ENCODE data around the gene KANSL1. TPM values are rescaled to one million over a fixed set of nuclear protein-coding genes. Genes with fewer than 3 reads are reported as not detected.
"Not testable (repeated sequence)": the region's sequence is repeated elsewhere in the genome, so short reads cannot be mapped to it uniquely, and the experiment has no call there.

Gene KANSL1
- total and polyA plus RNA-seq, 9 of the 15 experiments (the other 6 are each of a cell fraction or from before 2014, with no cell fraction given), result 3.6 to 55.4 (median 31.8) TPM

DNA sequence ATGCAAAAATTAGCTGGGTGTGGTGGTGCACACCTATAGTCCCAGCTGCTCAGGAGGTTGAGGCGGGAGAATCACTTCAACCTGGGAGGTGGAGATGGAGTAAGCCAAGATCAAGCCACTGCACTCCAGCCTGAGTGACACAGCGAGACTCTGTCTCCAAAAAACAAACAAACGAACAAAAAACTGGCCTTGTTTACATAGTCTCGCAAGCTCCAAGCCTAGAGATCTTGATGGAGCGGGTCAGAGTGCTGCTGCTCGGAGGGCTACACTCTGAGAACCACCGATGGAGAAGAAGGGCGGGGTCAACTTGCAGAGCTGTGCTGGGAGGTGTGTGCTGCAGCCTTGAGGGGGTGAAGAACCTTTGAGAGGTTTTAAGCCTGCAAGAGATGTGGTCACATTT is 38.1 kb upstream of the KANSL1 start:
- H3K4me2 ChIP-seq (ENCODE audit: insufficient read depth, low read length); H3K27ac ChIP-seq (ENCODE audit: extremely low read depth, low read depth, low read length); H3K9me1 ChIP-seq (ENCODE audit: control insufficient read depth, insufficient read depth, low read length); FAIRE-seq; H3K4me1 ChIP-seq (replicated peaks in 1 of 2; ENCODE audit: control insufficient read depth in 2 of 2, insufficient read depth in 2 of 2, low read length in 2 of 2); H3K4me3 ChIP-seq; intact Hi-C loops (cut with micrococcal nuclease); BruUV-seq (replicated peaks); H3K36me3 ChIP-seq (ENCODE audit: control insufficient read depth, insufficient read depth, low read length); H4K20me1 ChIP-seq (replicated peaks; ENCODE audit: control insufficient read depth, insufficient read depth, low read length); H3K79me2 ChIP-seq (ENCODE audit: control insufficient read depth, insufficient read depth, low read length); H3K9ac ChIP-seq (ENCODE audit: insufficient read depth in 1 of 2, low read depth in 2 of 2, low read length in 2 of 2); in situ Hi-C loops (cut with MboI); DNase-seq (ENCODE audit: extremely low read depth in 1 of 4, low spot score in 3 of 4); H2AFZ ChIP-seq (ENCODE audit: low read depth, low read length); CTCF ChIA-PET (ENCODE audit: low intra/inter-chr PET ratio); H3K27me3 ChIP-seq (ENCODE audit: control insufficient read depth in 2 of 2, insufficient read depth in 2 of 2, low read length in 2 of 2); H3K9me3 ChIP-seq (replicated peaks; ENCODE audit: control insufficient read depth, insufficient read depth, low read depth, low read length); POLR2A ChIA-PET: not testable (repeated sequence)
- WGBS (ENCODE audit: insufficient coverage, low coverage, missing lambda C conversion rate), result 19% methylated on average over 7 of the region's 8 CpGs
- peak; percentile 39; the same call in 2 of the 3 replicates for ATAC-seq

DNA sequence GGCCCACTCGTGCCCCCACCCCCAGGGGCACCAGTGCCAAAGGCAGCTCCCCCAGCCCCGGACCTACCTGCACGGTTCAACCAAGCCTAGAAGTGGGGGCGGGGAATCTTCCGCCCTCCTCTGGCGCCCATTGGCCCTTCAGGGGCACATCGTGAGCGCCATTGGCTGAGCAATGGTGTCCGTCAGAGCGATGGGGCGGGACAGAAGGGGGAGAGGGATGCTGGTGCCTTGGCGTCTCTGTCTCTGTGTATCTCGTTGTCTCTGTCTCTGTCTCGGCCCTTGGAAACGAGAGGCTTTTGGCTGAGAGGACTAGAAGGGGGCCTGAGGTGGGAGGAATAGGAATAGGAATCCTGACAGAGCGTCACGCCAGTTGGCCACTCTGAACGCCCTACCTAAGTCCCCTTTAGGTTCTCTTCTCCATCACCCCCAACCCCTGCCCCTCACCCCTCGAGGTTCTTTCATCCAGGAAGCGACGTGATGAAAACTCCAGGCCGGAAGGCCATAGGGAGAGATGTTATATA is 32.1 kb upstream of the KANSL1 start:
- ATAC-seq, result peak; percentile 100
- H3K4me1 ChIP-seq (replicated peaks in 1 of 2; ENCODE audit: control insufficient read depth in 2 of 2, insufficient read depth in 2 of 2, low read length in 2 of 2); H3K36me3 ChIP-seq (ENCODE audit: control insufficient read depth, insufficient read depth, low read length); BruUV-seq (replicated peaks); H3K27me3 ChIP-seq (ENCODE audit: control insufficient read depth in 2 of 2, insufficient read depth in 2 of 2, low read length in 2 of 2); H3K9me1 ChIP-seq (ENCODE audit: control insufficient read depth, insufficient read depth, low read length); H3K9me3 ChIP-seq (replicated peaks; ENCODE audit: control insufficient read depth, insufficient read depth, low read depth, low read length); H3K79me2 ChIP-seq (ENCODE audit: control insufficient read depth, insufficient read depth, low read length); intact Hi-C loops (cut with micrococcal nuclease); POLR2A ChIA-PET; in situ Hi-C loops (cut with MboI); H4K20me1 ChIP-seq (replicated peaks; ENCODE audit: control insufficient read depth, insufficient read depth, low read length); CTCF ChIA-PET (ENCODE audit: low intra/inter-chr PET ratio): not testable (repeated sequence)
- Histone ChIP-seq H3K27ac (ENCODE audit: extremely low read depth, low read depth, low read length) (peak overlapping the region; percentile 49; the same call in 1 of the 3 replicates), H3K9ac (ENCODE audit: insufficient read depth in 1 of 2, low read depth in 2 of 2, low read length in 2 of 2) (peak overlapping the region in 1 of 2 experiments; percentile 87; a peak in 3 of 4 replicates), H3K4me3 (peak overlapping the region; percentile 62), H2AFZ (ENCODE audit: low read depth, low read length) (peak overlapping the region; percentile 56), H3K4me2 (ENCODE audit: insufficient read depth, low read length) (peak overlapping the region; percentile 59)
- DNase-seq (ENCODE audit: extremely low read depth in 1 of 4, low spot score in 3 of 4), result peak; percentile 96 to 98 (median 96)
- FAIRE-seq, result peak; percentile 88
- WGBS (ENCODE audit: insufficient coverage, low coverage, missing lambda C conversion rate), result 2% methylated on average over 19 of the region's 22 CpGs
- TF ChIP-seq HDAC1 (IDR thresholded peaks at IDR 0.05), result peak in 1 of 2 experiments; percentile 44; a peak in 1 of 4 replicates
- TF ChIP-seq FOS (IDR thresholded peaks at IDR 0.05; ENCODE audit: extremely low read depth, insufficient read length), result peak; percentile 92
- peak; percentile 24; the same call in 1 of the 2 replicates for TF ChIP-seq GABPA (tag; conservative IDR thresholded peaks at IDR 0.05; ENCODE audit: low read depth)
- TF ChIP-seq ZFP36 (IDR thresholded peaks at IDR 0.05; ENCODE audit: low read depth, low read length, partially characterized antibody), result peak; percentile 22
- TF ChIP-seq RBBP5 (IDR thresholded peaks at IDR 0.05; ENCODE audit: borderline replicate concordance, insufficient read depth, low read length, poor library complexity, severe bottlenecking), result peak; percentile 21
- TF ChIP-seq CTBP1 (IDR thresholded peaks at IDR 0.05; ENCODE audit: borderline replicate concordance), result peak; percentile 82; the same call in 1 of the 2 replicates
- TF ChIP-seq CREB1 (IDR thresholded peaks at IDR 0.05), result peak; percentile 14; the same call in 1 of the 2 replicates
- peak; percentile 14; the same call in 1 of the 2 replicates for TF ChIP-seq CREB1 (CRISPR knock-in tag; IDR thresholded peaks at IDR 0.05)
- TF ChIP-seq SP2 (IDR thresholded peaks at IDR 0.05; ENCODE audit: extremely low read depth, low read depth, low read length, poor library complexity, severe bottlenecking), result peak; percentile 74
- TF ChIP-seq NFIC (IDR thresholded peaks at IDR 0.05), result peak; percentile 13; the same call in 1 of the 2 replicates
- peak in 1 of 2 experiments; percentile 55; a peak in 1 of 4 replicates for TF ChIP-seq MAZ (CRISPR knock-in tag; conservative IDR thresholded peaks at IDR 0.05 in 1 of 2, IDR thresholded peaks at IDR 0.05 in 1 of 2)
- TF ChIP-seq CREM (IDR thresholded peaks at IDR 0.05; ENCODE audit: low read depth), result peak; percentile 63
- peak; percentile 72 for TF ChIP-seq VEZF1 (CRISPR knock-in tag; IDR thresholded peaks at IDR 0.05)
- peak; percentile 65; the same call in 1 of the 2 replicates for TF ChIP-seq HDAC2 (IDR thresholded peaks at IDR 0.05)

All from K562 (cell line).